Mucosa of rectum (tissue), 2 donors: Measurements from ENCODE around the gene XPC.

ENCODE experiments used
- H3K27ac ChIP-seq, 2 donors: one replicate each; pipeline ENCODE4 v1.7.0; 2013; ENCODE audit warnings: inconsistent platforms in 2 of 2, low read depth in 2 of 2, low read length in 2 of 2
- H3K27me3 ChIP-seq, 2 donors: one replicate each; pipeline ENCODE4 v1.7.0; 2013; ENCODE audit warnings: low read length in 2 of 2; ENCODE audit not compliant: control insufficient read depth in 2 of 2, insufficient read depth in 2 of 2
- H3K36me3 ChIP-seq, 2 donors: one replicate each; pipeline ENCODE4 v1.7.0; 2013; ENCODE audit warnings: low read length in 2 of 2; ENCODE audit not compliant: control insufficient read depth in 2 of 2, insufficient read depth in 2 of 2
- H3K4me1 ChIP-seq, 2 donors: one replicate each; pipeline ENCODE4 v1.7.0; 2013; ENCODE audit warnings: low read length in 2 of 2, mild to moderate bottlenecking in 1 of 2; ENCODE audit not compliant: control insufficient read depth in 2 of 2, insufficient read depth in 2 of 2
- H3K4me3 ChIP-seq, 2 donors: one replicate each; pipeline ENCODE4 v1.7.0; 2013; ENCODE audit warnings: low read length in 2 of 2
- H3K9ac ChIP-seq, 2 donors: one replicate each; pipeline ENCODE4 v1.7.0; 2013; ENCODE audit warnings: low read length in 2 of 2, low read depth in 1 of 2, mild to moderate bottlenecking in 1 of 2
- H3K9me3 ChIP-seq, 2 donors: one replicate each; pipeline ENCODE4 v1.7.0; 2013; ENCODE audit warnings: low read length in 2 of 2; ENCODE audit not compliant: control insufficient read depth in 2 of 2
- donor health status: healthy.
- donor health status: Normal muscosa, but diverticular disease.

The XPC gene

GRCh38 chr3:14150491-14151230 lies 27.7 kb downstream of the XPC start:
- no peaks in the 10 kb centered on the region for H3K9me3 ChIP-seq
- H3K27ac ChIP-seq = no peak overlapping the region
- H3K36me3 ChIP-seq = peaks cover 46 to 50% of the 10 kb centered on the region in 2 donors
- H3K4me3 ChIP-seq = no peak overlapping the region
- H3K27me3 ChIP-seq = no peaks in the 10 kb centered on the region
- no peak overlapping the region for H3K9ac ChIP-seq
- peaks cover 0 to 2% of the 10 kb centered on the region in 2 donors for H3K4me1 ChIP-seq

- Histone ChIP-seq H3K27ac (no peak overlapping the region), H3K4me1 (peaks cover 5 to 7% of the 10 kb centered on the region in 2 donors), H3K4me3 (no peak overlapping the region), H3K27me3 (no peaks in the 10 kb centered on the region), H3K36me3 (peaks cover 50 to 51% of the 10 kb centered on the region in 2 donors), H3K9me3 (no peaks in the 10 kb centered on the region), H3K9ac (no peak overlapping the region)
These were observed 28.3 kb downstream of the XPC start for GRCh38 chr3:14150078-14150477.

- Histone ChIP-seq H3K27ac (no peak overlapping the region), H3K4me1 (peaks cover 18% of the 10 kb centered on the region in 2 donors), H3K36me3 (peaks cover 40 to 46% of the 10 kb centered on the region in 2 donors), H3K9ac (no peak overlapping the region), H3K4me3 (no peak overlapping the region), H3K9me3 (no peaks in the 10 kb centered on the region), H3K27me3 (no peaks in the 10 kb centered on the region)
These were observed 30.1 kb downstream of the XPC start for GRCh38 chr3:14148041-14148985.

- Histone ChIP-seq H3K4me3 (no peak overlapping the region), H3K27ac (no peak overlapping the region), H3K4me1 (peaks cover 18% of the 10 kb centered on the region in 2 donors), H3K27me3 (no peaks in the 10 kb centered on the region), H3K9me3 (no peaks in the 10 kb centered on the region), H3K9ac (no peak overlapping the region), H3K36me3 (peaks cover 34 to 48% of the 10 kb centered on the region in 2 donors)
These were observed 30.8 kb downstream of the XPC start for GRCh38 chr3:14147617-14148016.

GRCh38 chr3:14147066-14147435 lies 31.4 kb downstream of the XPC start:
- Histone ChIP-seq H3K4me3 (no peak overlapping the region), H3K27ac (no peak overlapping the region), H3K9ac (no peak overlapping the region), H3K27me3 (no peaks in the 10 kb centered on the region), H3K9me3 (no peaks in the 10 kb centered on the region), H3K4me1 (peaks cover 18 to 20% of the 10 kb centered on the region in 2 donors), H3K36me3 (peaks cover 30 to 47% of the 10 kb centered on the region in 2 donors)

- peaks cover 30 to 46% of the 10 kb centered on the region in 2 donors for H3K36me3 ChIP-seq
- no peak overlapping the region for H3K9ac ChIP-seq
- no peak overlapping the region for H3K4me3 ChIP-seq
- peak overlapping the region in 1 of 2 donors; percentile 78 for H3K27ac ChIP-seq
- H3K4me1 ChIP-seq = peaks cover 18 to 23% of the 10 kb centered on the region in 2 donors
- H3K27me3 ChIP-seq = no peaks in the 10 kb centered on the region
- H3K9me3 ChIP-seq = no peaks in the 10 kb centered on the region
These were observed 31.9 kb downstream of the XPC start for GRCh38 chr3:14146381-14147065.

GRCh38 chr3:14145670-14146380 lies 32.6 kb downstream of the XPC start:
- Histone ChIP-seq H3K27me3 (no peaks in the 10 kb centered on the region), H3K4me1 (peaks cover 18 to 23% of the 10 kb centered on the region in 2 donors), H3K9ac (no peak overlapping the region), H3K36me3 (peaks cover 29 to 44% of the 10 kb centered on the region in 2 donors), H3K27ac (peak overlapping the region in 1 of 2 donors; percentile 78), H3K9me3 (no peaks in the 10 kb centered on the region), H3K4me3 (no peak overlapping the region)

GRCh38 chr3:14145236-14145635 lies 33.2 kb downstream of the XPC start:
- Histone ChIP-seq H3K4me3 (peak overlapping the region in 1 of 2 donors; percentile 46), H3K4me1 (peaks cover 18 to 23% of the 10 kb centered on the region in 2 donors), H3K36me3 (peaks cover 34 to 41% of the 10 kb centered on the region in 2 donors), H3K9me3 (no peaks in the 10 kb centered on the region), H3K9ac (no peak overlapping the region), H3K27ac (peak overlapping the region; percentile 78 to 82), H3K27me3 (no peaks in the 10 kb centered on the region)

- peak overlapping the region in 1 of 2 donors; percentile 19 for H3K9ac ChIP-seq
These were observed 33.9 kb downstream of the XPC start for GRCh38 chr3:14144423-14145075.

More at GRCh38 chr3:14144423-14145075, 33.9 kb downstream of the XPC start:
- no peaks in the 10 kb centered on the region for H3K9me3 ChIP-seq
- peak overlapping the region in 1 of 2 donors; percentile 46 for H3K4me3 ChIP-seq
- peak overlapping the region; percentile 78 to 82 for H3K27ac ChIP-seq
- no peaks in the 10 kb centered on the region for H3K27me3 ChIP-seq
- peaks cover 39 to 40% of the 10 kb centered on the region in 2 donors for H3K36me3 ChIP-seq
- H3K4me1 ChIP-seq = peaks cover 18 to 23% of the 10 kb centered on the region in 2 donors
